Mesothelial cell of epicardium (in vitro differentiated cells): ENCODE results near the gene ST7L. TPM values are rescaled to one million over a fixed set of nuclear protein-coding genes. Genes with fewer than 3 reads are reported as not detected.

Source experiments
- DNase-seq, 2 experiments: peaks; one replicate each; pipeline ENCODE4 v3.0.0; 2021; ENCODE audit warnings: low spot score in 2 of 2; ENCODE audit not compliant: unreplicated experiment in 2 of 2
- H3K27ac Mint-ChIP-seq: 2 replicates; pipeline ENCODE4 v1.8.0; 2021; ENCODE audit warnings: mixed read lengths
- H3K27me3 Mint-ChIP-seq: 2 replicates; pipeline ENCODE4 v1.8.0; 2021; ENCODE audit warnings: low read depth, mixed read lengths
- H3K36me3 Mint-ChIP-seq: 2 replicates; pipeline ENCODE4 v1.8.0; 2021; ENCODE audit warnings: mixed read lengths
- H3K4me1 Mint-ChIP-seq: 2 replicates; pipeline ENCODE4 v1.8.0; 2021; ENCODE audit warnings: mixed read lengths
- H3K4me3 Mint-ChIP-seq: 2 replicates; pipeline ENCODE4 v1.8.0; 2021; ENCODE audit warnings: mild to moderate bottlenecking, moderate library complexity, mixed read lengths
- H3K9me3 Mint-ChIP-seq: 2 replicates; pipeline ENCODE4 v1.8.0; 2021; ENCODE audit warnings: mixed read lengths
- total RNA-seq: library from RNA; stranded (reverse); gene quantifications from 3 replicates; pipeline ENCODE4 v1.2.1, GENCODE V29; 2021
- TF ChIP-seq, protein P1 (sequence below): fragments of 200-600 bp; sonication (generic); IDR thresholded peaks from one replicate; pipeline ENCODE4 v1.5.0; 2021; ENCODE audit warnings: antibody characterized with exemption; ENCODE audit not compliant: unreplicated experiment

The ST7L gene
- total RNA-seq, 1 donor from 2014 or later: 27.6 TPM

DNA sequence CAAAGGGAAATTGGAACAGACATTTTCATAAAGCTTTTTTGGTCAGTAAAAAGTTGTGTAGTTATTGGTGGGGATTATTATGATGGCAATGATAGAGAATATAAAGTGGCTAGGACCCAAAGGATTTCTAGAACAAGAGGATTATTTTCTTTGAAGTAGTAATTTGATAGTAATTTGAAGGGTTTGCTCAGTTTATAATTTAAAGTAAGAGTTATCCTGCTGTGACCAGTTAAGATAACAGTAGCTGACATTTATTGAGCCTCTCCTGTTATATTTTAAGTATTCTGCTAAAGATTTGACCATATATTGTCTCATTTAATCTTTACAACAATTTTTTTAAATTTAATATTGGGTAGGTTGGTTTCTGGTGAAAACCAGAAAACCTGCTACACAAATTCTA lies 15.4 kb upstream of the ST7L start:
- H3K4me3 Mint-ChIP-seq: no peak overlapping the region
- peaks cover 14% of the 10 kb centered on the region for H3K36me3 Mint-ChIP-seq
- TF ChIP-seq, protein P1, sequence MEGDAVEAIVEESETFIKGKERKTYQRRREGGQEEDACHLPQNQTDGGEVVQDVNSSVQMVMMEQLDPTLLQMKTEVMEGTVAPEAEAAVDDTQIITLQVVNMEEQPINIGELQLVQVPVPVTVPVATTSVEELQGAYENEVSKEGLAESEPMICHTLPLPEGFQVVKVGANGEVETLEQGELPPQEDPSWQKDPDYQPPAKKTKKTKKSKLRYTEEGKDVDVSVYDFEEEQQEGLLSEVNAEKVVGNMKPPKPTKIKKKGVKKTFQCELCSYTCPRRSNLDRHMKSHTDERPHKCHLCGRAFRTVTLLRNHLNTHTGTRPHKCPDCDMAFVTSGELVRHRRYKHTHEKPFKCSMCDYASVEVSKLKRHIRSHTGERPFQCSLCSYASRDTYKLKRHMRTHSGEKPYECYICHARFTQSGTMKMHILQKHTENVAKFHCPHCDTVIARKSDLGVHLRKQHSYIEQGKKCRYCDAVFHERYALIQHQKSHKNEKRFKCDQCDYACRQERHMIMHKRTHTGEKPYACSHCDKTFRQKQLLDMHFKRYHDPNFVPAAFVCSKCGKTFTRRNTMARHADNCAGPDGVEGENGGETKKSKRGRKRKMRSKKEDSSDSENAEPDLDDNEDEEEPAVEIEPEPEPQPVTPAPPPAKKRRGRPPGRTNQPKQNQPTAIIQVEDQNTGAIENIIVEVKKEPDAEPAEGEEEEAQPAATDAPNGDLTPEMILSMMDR: no peak
- peaks cover 11% of the 10 kb centered on the region for H3K9me3 Mint-ChIP-seq
- H3K4me1 Mint-ChIP-seq: peaks cover 25% of the 10 kb centered on the region
- H3K27me3 Mint-ChIP-seq: no peaks in the 10 kb centered on the region
- DNase-seq: no peak
- no peak overlapping the region for H3K27ac Mint-ChIP-seq

DNA sequence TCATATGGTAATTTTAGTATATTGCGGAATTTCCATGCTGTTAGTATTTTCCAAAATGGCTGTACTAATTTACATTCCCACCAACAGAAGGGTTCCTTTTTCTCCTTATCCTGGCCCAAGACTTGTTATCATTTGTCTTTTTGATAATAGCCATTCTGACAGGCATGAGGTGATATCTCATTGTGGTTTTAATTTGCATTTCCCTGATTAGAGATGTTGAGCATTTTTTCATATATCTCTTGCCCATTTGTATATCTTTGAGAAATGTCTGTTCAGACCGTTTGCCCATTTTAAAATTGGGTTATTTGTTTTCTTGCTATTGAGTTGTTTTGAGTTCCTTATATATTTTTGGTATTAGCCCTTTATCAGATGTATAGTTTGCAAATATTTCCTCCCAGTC lies 14.7 kb upstream of the ST7L start:
- Mint-ChIP-seq H3K36me3 (peaks cover 18% of the 10 kb centered on the region), H3K4me1 (peaks cover 25% of the 10 kb centered on the region), H3K4me3 (no peak overlapping the region), H3K27ac (no peak overlapping the region), H3K9me3 (peaks cover 11% of the 10 kb centered on the region), H3K27me3 (no peaks in the 10 kb centered on the region)
- TF ChIP-seq, protein P1: no peak
- DNase-seq: no peak

DNA sequence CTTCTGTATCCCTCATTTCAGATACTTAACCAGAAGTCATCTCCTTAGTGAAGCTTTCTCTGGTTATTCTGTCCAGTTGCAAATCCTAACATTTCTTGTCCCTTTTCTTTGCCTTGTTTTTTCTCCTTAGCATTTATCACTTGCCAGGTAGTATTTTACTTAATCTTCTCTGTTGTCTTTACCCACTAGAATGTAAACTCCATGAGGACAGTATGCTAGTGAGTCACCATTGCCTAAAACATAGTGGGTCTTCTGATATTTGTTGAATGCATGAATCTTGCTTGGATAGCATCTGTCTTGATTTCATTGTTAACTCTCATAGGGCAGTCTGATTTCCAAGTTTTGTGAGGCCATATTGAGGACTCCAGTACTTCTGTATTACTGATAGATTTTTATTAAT lies 10.3 kb upstream of the ST7L start:
- H3K36me3 Mint-ChIP-seq: peaks cover 17% of the 10 kb centered on the region
- H3K4me1 Mint-ChIP-seq: peaks cover 15% of the 10 kb centered on the region
- DNase-seq: no peak
- TF ChIP-seq, protein P1: no peak
- H3K27ac Mint-ChIP-seq: no peak overlapping the region
- peaks cover 11% of the 10 kb centered on the region for H3K9me3 Mint-ChIP-seq
- no peaks in the 10 kb centered on the region for H3K27me3 Mint-ChIP-seq
- H3K4me3 Mint-ChIP-seq: no peak overlapping the region

DNA sequence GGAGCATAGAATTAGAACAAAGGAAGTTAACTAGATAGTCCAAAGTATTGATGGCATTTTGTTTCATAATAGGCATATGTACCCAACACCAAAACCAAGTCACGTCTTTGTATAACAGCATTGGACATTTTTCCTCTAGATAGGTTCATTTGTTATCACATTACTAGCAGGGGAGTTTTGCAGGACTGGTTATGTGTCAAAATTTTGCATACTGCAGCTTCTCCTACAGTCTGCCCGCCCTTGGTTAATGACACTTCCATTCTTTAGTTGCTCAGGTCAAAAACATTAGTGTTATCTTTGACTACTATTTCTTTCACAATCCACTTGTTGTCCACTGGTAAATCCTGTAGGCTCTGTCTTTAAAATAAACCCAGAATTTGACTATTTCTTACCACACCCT lies 9.6 kb upstream of the ST7L start:
- H3K27me3 Mint-ChIP-seq: no peaks in the 10 kb centered on the region
- no peak overlapping the region for H3K27ac Mint-ChIP-seq
- H3K4me3 Mint-ChIP-seq: no peak overlapping the region
- peaks cover 15% of the 10 kb centered on the region for H3K4me1 Mint-ChIP-seq
- peaks cover 6% of the 10 kb centered on the region for H3K9me3 Mint-ChIP-seq
- no peak for DNase-seq
- peaks cover 12% of the 10 kb centered on the region for H3K36me3 Mint-ChIP-seq
- TF ChIP-seq, protein P1: no peak

DNA sequence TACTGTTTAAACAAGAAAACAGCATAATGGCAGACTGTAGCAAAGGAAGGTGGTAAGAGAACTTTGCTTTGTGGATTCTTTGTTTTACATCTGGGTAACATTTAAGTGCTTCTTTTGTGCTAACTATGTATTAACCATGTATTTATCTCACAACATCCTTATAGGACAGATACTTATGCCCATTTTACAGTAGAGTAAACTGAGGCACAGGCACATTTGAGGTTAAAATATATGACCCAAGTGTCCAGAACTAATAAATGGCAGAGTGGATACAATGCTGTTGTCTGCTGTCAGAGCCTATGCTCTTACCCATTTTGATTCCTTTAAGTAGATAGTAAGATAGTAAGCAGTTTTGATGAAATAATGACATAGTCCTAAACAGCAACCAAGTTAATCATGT lies 7.9 kb upstream of the ST7L start:
- Mint-ChIP-seq H3K4me3 (no peak overlapping the region), H3K27me3 (no peaks in the 10 kb centered on the region), H3K4me1 (peaks cover 22% of the 10 kb centered on the region), H3K9me3 (no peaks in the 10 kb centered on the region), H3K27ac (no peak overlapping the region), H3K36me3 (peaks cover 7% of the 10 kb centered on the region)
- no peak for DNase-seq
- TF ChIP-seq, protein P1: no peak

DNA sequence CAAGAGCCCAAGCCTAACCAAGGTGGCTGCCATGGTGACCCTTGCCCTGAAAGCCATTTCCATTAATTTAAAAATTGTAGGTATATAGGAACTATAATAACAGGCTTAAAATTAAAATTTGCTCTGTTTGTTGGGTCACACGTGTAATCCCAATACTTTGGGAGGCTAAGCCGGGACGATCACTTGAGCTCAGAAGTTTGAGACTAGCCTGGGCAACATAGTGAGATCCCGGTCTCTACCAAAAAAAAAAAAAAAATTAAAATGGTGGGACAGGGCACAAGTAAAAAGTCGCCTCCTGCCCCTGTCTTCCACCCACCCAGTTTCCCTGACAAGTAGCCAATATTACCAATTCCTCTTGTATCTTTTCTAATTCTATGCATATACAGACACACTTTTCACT lies 7.3 kb upstream of the ST7L start:
- TF ChIP-seq, protein P1: no peak
- no peak overlapping the region for H3K27ac Mint-ChIP-seq
- no peak for DNase-seq

More for the DNA sequence above, 7.3 kb upstream of the ST7L start:
- Mint-ChIP-seq H3K27me3 (no peaks in the 10 kb centered on the region), H3K4me3 (no peak overlapping the region), H3K36me3 (peaks cover 7% of the 10 kb centered on the region), H3K4me1 (peaks cover 24% of the 10 kb centered on the region), H3K9me3 (no peaks in the 10 kb centered on the region)
